Lower leg skin (tissue), 4 donors: ENCODE results near the gene BEX4. TPM values are rescaled to one million over a fixed set of nuclear protein-coding genes. Genes with fewer than 3 reads are reported as not detected.
"Not testable (repeated sequence)": the region's sequence is repeated elsewhere in the genome, so short reads cannot be mapped to it uniquely, and the experiment has no call there.

Experiments
- DNase-seq, 2 donors: peaks; one replicate each; pipeline ENCODE4 v3.0.0-alpha.2; 2019; ENCODE audit warnings: low spot score in 2 of 2
- H3K4me3 ChIP-seq: fragments of 200-600 bp; sonication (generic); 2 replicates; pipeline ENCODE4 v1.5.1; 2017; ENCODE audit warnings: mild to moderate bottlenecking, low read depth; ENCODE audit not compliant: poor library complexity, severe bottlenecking
- CTCF ChIP-seq, 3 donors: fragments of 450-650 bp; IDR thresholded peaks; one replicate each; pipeline ENCODE4 v1.5.1; 2016; ENCODE audit warnings: antibody characterized with exemption in 3 of 3, mild to moderate bottlenecking in 3 of 3, moderate library complexity in 2 of 3
- POLR2A ChIP-seq, 2 donors: fragments of 450-650 bp; IDR thresholded peaks; one replicate each; pipeline ENCODE4 v1.6.1; 2016 to 2017; ENCODE audit warnings: antibody characterized with exemption in 2 of 2, mild to moderate bottlenecking in 1 of 2, moderate library complexity in 1 of 2
- WGBS, 2 donors: methylation state at CpG; one replicate each; pipeline ENCODE4 v1.1.5; 2018; 5-methylcytosine and 5-hydroxymethylcytosine counted together
- intact Hi-C: fragments of 100-400 bp; cut with DNase I; formaldehyde crosslinking; loops from one replicate; pipeline ENCODE4 v1.15.0; 2023; ENCODE audit warnings: low total_unique reads
- total RNA-seq, 4 donors: library from RNA; depleted of rRNA; stranded (reverse); fragments of >200 nt; gene quantifications; one replicate each; pipeline ENCODE4 v1.1.0, GENCODE V29; 2016

Gene BEX4
- total RNA-seq, 4 donors from 2014 or later, result 15.1 to 32.9 (median 25.7) TPM

DNA sequence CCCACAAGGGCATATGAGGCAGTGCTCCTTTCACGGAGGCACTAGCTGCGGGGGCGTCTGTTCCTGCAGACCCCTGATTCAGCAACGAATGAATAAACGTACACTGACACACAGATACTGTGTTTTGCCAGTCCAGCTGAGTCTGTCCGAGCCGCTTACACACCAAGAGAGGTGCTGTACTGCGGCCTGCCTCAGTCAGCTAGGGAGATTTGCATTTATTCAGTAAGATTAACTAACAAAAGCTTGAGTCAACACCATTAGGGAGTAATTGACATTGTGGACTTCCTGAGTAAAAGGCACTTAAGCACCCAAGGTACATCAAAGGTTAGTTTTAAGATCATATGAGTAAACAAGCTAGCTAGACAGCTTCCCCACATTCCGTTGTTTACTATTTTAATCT lies 31.0 kb upstream of the BEX4 start:
- 40 to 52% methylated on average over 3 to 9 of the region's 9 CpGs for WGBS, 2 donors
- intact Hi-C loops, result no loop called here
- DNase-seq, result no peak
- no peak for TF ChIP-seq CTCF (IDR thresholded peaks at IDR 0.05)
- TF ChIP-seq POLR2A (IDR thresholded peaks at IDR 0.05), result no peak
- no peak overlapping the region for H3K4me3 ChIP-seq

DNA sequence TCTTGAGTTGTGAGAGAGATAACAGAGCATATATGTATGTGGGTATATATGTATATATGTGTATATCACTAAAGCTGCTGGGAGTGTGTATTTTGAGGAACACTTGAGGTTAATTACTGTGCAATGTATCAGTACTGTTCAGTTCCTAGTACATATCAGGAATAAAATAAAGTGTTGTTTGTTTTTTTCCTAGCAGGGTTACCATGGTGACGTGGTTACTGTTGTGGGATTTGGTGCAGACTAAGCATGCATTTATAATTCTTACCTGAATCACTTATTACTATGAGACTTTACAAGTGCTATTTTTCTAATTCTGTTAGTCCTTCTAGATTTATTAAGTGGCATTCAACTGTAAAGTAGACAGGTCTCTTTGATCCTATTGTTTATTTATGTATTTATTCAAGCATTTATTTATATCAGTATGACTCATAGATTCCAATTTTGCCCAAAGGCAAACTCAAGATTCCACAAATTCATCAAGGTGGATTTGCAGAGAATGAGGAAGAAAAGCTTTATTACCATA lies 26.9 kb upstream of the BEX4 start:
- 50 to 68% methylated on average over 1 of the region's 1 CpG for WGBS, 2 donors
- intact Hi-C loops, result no loop called here
- no peak for DNase-seq
- H3K4me3 ChIP-seq, result no peak overlapping the region
- TF ChIP-seq CTCF (IDR thresholded peaks at IDR 0.05) (no peak), POLR2A (IDR thresholded peaks at IDR 0.05) (no peak)

DNA sequence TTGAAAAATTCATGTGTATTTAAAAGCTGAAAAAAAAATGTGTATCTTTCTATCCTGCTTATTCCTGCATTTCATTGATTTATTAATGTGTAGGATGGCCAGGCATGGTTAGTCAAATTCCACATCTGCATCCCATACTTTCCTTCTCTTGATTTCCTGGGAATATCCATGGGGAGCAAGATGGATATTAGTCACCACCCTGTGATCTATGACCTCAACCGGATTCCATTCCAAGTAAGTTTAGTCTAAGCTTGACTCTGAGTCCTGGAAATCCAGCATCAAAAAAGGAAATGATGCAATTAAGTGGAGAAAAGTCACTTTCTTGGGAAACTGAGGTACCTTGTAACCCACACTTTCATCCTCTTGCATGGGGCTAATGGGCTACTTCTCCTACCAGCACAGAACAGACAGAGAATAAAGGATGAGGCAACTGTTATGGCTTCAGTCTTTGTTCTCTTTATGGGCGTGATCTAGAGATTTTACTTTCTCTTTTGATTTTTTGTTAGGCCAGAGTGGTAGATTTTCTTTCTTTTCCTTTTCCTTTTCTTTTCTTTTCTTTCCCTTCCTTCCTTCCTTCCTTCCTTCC lies 17.1 kb upstream of the BEX4 start:
- WGBS, 2 donors, result 33 to 58% methylated on average over 2 of the region's 2 CpGs
- H3K4me3 ChIP-seq, result no peak overlapping the region
- TF ChIP-seq POLR2A (IDR thresholded peaks at IDR 0.05), result no peak
- no peak for TF ChIP-seq CTCF (IDR thresholded peaks at IDR 0.05)
- DNase-seq, result no peak
- intact Hi-C loops, result loop anchor here (10.0 kb wide), 1 partner anchor 277 kb away; no protein-coding TSS in a partner anchor

- 90 to 99% methylated on average over 4 of the region's 4 CpGs for WGBS, 2 donors
- H3K4me3 ChIP-seq, DNase-seq: not testable (repeated sequence)
- intact Hi-C loops, result loop anchor here (10.0 kb wide), 1 partner anchor 276 kb away; no protein-coding TSS in a partner anchor
Observed at GRCh38 chrX:103198668-103199067, 16.2 kb upstream of the BEX4 start.

GRCh38 chrX:103201041-103201440 lies 13.9 kb upstream of the BEX4 start:
- WGBS, 2 donors, result 51 to 70% methylated on average over 3 of the region's 3 CpGs
- DNase-seq, result no peak
- no peak overlapping the region for H3K4me3 ChIP-seq
- intact Hi-C loops, result no loop called here
- TF ChIP-seq CTCF (IDR thresholded peaks at IDR 0.05), result no peak
- TF ChIP-seq POLR2A (IDR thresholded peaks at IDR 0.05), result no peak

DNA sequence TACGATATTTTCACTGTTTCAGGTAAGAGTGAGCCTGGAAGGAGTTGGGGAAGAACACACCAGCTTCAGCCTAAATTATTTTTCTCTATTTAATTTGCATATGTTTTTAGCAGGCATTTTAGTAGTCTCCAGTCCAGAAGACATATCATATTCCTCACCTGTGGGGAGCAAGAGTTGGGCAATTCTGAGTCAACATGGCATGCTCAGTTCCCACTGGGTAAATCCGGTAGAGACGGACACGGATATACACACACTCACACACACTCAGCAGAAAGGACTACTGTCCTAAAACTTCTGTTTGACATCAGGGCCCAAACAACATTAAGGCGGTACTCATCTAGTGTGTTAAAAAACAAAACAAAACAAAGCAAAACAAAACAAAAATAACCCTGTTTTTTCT lies 4.9 kb upstream of the BEX4 start:
- no peak overlapping the region for H3K4me3 ChIP-seq
- no peak for DNase-seq
- intact Hi-C loops, result no loop called here
- WGBS, 2 donors, result 78 to 83% methylated on average over 5 of the region's 5 CpGs
- TF ChIP-seq CTCF (IDR thresholded peaks at IDR 0.05) (no peak), POLR2A (IDR thresholded peaks at IDR 0.05) (no peak)
